Panc1 (cell line): ENCODE results near the gene ATP2B2. TPM values are rescaled to one million over a fixed set of nuclear protein-coding genes. Genes with fewer than 3 reads are reported as not detected.

Source experiments
- ATAC-seq: fragments of 200-7000 bp; cut with Tn5 transposase; 2 replicates; pipeline ENCODE4 v1.9.1; 2020; ENCODE audit warnings: mild to moderate bottlenecking, moderate library complexity
- BruUV-seq: library from RNA; stranded (reverse); fragments of 400-500 nt; replicated peaks from 2 replicates; lab custom pipeline; 2021; lab: Mats Ljungman, UMichigan
- CTCF ChIA-PET: fragments of 300-600 bp; sonication (Branson Sonifier 250); formaldehyde crosslinking; loops from one replicate; lab custom pipeline; 2022; ENCODE audit warnings: antibody characterized with exemption; lab: Charles Lee
- POLR2A ChIA-PET: fragments of 300-600 bp; sonication (Branson Sonifier 250); formaldehyde crosslinking; loops from one replicate; lab custom pipeline; 2022; ENCODE audit warnings: antibody characterized with exemption; lab: Charles Lee
- DNase-seq: peaks from one replicate; pipeline ENCODE4 v3.0.0-alpha.2; 2010; ENCODE audit warnings: low read depth, low spot score
- H3K27ac ChIP-seq: 2 replicates; pipeline ENCODE4 v1.5.1; 2011; ENCODE audit warnings: mild to moderate bottlenecking, low read length, inconsistent platforms
- H3K27me3 ChIP-seq: fragments of 200-500 bp; sonication (Bioruptor generic); 2 replicates; pipeline ENCODE4 v1.6.0; 2014; ENCODE audit warnings: low read length, inconsistent platforms; ENCODE audit not compliant: control insufficient read depth, insufficient read depth
- H3K36me3 ChIP-seq: fragments of 200-500 bp; sonication (Bioruptor generic); 2 replicates; pipeline ENCODE4 v1.5.1; 2014; ENCODE audit warnings: inconsistent platforms, mild to moderate bottlenecking, low read length, moderate library complexity; ENCODE audit not compliant: control insufficient read depth, insufficient read depth
- H3K4me1 ChIP-seq: 2 replicates; pipeline ENCODE4 v1.5.1; 2011; ENCODE audit warnings: inconsistent platforms, mild to moderate bottlenecking, low read length, moderate library complexity; ENCODE audit not compliant: control insufficient read depth, insufficient read depth
- H3K4me3 ChIP-seq, 2 experiments: 2 replicates each; pipeline ENCODE4 v1.5.1; 2011 to 2012; ENCODE audit warnings: low read depth in 2 of 2, low read length in 2 of 2, mild to moderate bottlenecking in 2 of 2, inconsistent platforms in 1 of 2, moderate library complexity in 1 of 2
- H3K9me3 ChIP-seq: fragments of 200-500 bp; sonication (Bioruptor generic); 2 replicates; pipeline ENCODE4 v1.5.1; 2014; ENCODE audit warnings: low read depth, mild to moderate bottlenecking, inconsistent platforms, low read length, moderate library complexity; ENCODE audit not compliant: control insufficient read depth, insufficient read depth
- POLR2AphosphoS5 ChIP-seq: IDR thresholded peaks from 2 replicates; pipeline ENCODE4 v1.6.1; 2012; ENCODE audit warnings: mild to moderate bottlenecking, low read depth, low read length, moderate library complexity
- SIN3A ChIP-seq: IDR thresholded peaks from 2 replicates; pipeline ENCODE4 v1.6.1; 2012; ENCODE audit warnings: low read depth, mild to moderate bottlenecking, low read length, moderate library complexity, borderline replicate concordance; ENCODE audit not compliant: insufficient read depth
- TCF7L2 ChIP-seq: IDR thresholded peaks from 2 replicates; pipeline ENCODE4 v1.6.1; 2011; ENCODE audit warnings: mild to moderate bottlenecking, low read depth, low read length, inconsistent platforms
- in situ Hi-C: cut with HindIII; loops from 2 replicates; pipeline ENCODE4 v1.10.0; 2016; ENCODE audit warnings: low sequenced_read_pairs, low pct_unique_long_range_greater_than_20kb
- intact Hi-C: fragments of 100-400 bp; cut with micrococcal nuclease; formaldehyde crosslinking; loops from one replicate; pipeline ENCODE4 v1.10.0; 2022; ENCODE audit not compliant: unreplicated experiment
- total RNA-seq: library from RNA; stranded (reverse); gene quantifications from one replicate; pipeline ENCODE4 v1.2.1, GENCODE V29; 2021; ENCODE audit not compliant: unreplicated experiment
- TF ChIP-seq, protein P1 (sequence below): fragments of 450-650 bp; IDR thresholded peaks from 2 replicates; pipeline ENCODE4 v1.5.1; 2017; ENCODE audit warnings: mild to moderate bottlenecking
- TF ChIP-seq, protein P2 (sequence below), 2 experiments: IDR thresholded peaks; 2 replicates each; pipeline ENCODE4 v1.6.1; 2011 to 2012; ENCODE audit warnings: low read depth in 2 of 2, control low read depth in 1 of 2, low read length in 1 of 2, mild to moderate bottlenecking in 1 of 2, moderate library complexity in 1 of 2; ENCODE audit not compliant: insufficient read depth in 1 of 2

ATP2B2 gene
- total RNA-seq, 1 experiment from 2014 or later = not detected

DNA sequence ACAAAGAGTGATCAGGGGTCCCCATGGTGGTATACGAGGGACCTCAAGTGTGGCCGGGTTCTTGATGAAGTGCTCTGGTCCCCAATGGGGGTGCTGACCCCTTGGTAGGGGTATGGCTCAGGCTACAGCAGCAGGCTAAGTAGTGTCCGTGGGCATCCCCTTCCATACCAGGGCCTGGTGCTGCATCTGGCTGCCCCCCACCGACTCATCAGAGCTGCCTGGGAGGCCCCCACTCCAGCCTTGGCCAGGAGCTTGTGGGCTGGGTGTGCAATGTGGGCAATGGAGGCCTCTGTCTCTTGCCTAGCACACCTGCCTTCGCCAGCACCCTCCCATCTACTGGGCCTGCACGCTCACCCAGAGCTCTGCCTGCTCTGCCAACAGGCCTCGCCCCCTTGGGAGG is 125.4 kb downstream of the ATP2B2 start:
- H3K4me1 ChIP-seq = no peaks in the 10 kb centered on the region
- no peaks in the 10 kb centered on the region for H3K36me3 ChIP-seq
- H3K27ac ChIP-seq = no peak overlapping the region
- in situ Hi-C loops = no loop called here
- POLR2A ChIA-PET = no interaction called here
- intact Hi-C loops = no loop called here
- H3K4me3 ChIP-seq = no peak overlapping the region
- no peaks in the 10 kb centered on the region for H3K9me3 ChIP-seq
- ATAC-seq (no peak), DNase-seq (no peak)
- no peaks in the 10 kb centered on the region for H3K27me3 ChIP-seq
- no TSS peak for BruUV-seq
- TF ChIP-seq POLR2AphosphoS5 (no peak), TCF7L2 (no peak), SIN3A (no peak)
- TF ChIP-seq, protein P1, sequence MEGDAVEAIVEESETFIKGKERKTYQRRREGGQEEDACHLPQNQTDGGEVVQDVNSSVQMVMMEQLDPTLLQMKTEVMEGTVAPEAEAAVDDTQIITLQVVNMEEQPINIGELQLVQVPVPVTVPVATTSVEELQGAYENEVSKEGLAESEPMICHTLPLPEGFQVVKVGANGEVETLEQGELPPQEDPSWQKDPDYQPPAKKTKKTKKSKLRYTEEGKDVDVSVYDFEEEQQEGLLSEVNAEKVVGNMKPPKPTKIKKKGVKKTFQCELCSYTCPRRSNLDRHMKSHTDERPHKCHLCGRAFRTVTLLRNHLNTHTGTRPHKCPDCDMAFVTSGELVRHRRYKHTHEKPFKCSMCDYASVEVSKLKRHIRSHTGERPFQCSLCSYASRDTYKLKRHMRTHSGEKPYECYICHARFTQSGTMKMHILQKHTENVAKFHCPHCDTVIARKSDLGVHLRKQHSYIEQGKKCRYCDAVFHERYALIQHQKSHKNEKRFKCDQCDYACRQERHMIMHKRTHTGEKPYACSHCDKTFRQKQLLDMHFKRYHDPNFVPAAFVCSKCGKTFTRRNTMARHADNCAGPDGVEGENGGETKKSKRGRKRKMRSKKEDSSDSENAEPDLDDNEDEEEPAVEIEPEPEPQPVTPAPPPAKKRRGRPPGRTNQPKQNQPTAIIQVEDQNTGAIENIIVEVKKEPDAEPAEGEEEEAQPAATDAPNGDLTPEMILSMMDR = no peak
- TF ChIP-seq, protein P2, sequence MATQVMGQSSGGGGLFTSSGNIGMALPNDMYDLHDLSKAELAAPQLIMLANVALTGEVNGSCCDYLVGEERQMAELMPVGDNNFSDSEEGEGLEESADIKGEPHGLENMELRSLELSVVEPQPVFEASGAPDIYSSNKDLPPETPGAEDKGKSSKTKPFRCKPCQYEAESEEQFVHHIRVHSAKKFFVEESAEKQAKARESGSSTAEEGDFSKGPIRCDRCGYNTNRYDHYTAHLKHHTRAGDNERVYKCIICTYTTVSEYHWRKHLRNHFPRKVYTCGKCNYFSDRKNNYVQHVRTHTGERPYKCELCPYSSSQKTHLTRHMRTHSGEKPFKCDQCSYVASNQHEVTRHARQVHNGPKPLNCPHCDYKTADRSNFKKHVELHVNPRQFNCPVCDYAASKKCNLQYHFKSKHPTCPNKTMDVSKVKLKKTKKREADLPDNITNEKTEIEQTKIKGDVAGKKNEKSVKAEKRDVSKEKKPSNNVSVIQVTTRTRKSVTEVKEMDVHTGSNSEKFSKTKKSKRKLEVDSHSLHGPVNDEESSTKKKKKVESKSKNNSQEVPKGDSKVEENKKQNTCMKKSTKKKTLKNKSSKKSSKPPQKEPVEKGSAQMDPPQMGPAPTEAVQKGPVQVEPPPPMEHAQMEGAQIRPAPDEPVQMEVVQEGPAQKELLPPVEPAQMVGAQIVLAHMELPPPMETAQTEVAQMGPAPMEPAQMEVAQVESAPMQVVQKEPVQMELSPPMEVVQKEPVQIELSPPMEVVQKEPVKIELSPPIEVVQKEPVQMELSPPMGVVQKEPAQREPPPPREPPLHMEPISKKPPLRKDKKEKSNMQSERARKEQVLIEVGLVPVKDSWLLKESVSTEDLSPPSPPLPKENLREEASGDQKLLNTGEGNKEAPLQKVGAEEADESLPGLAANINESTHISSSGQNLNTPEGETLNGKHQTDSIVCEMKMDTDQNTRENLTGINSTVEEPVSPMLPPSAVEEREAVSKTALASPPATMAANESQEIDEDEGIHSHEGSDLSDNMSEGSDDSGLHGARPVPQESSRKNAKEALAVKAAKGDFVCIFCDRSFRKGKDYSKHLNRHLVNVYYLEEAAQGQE (IDR thresholded peaks at IDR 0.05; ENCODE audit: insufficient read depth in 1 of 2, low read depth in 2 of 2, low read length in 1 of 2) = no peak
- CTCF ChIA-PET = no interaction called here

- no peaks in the 10 kb centered on the region for H3K4me1 ChIP-seq
- H3K27me3 ChIP-seq = no peaks in the 10 kb centered on the region
- intact Hi-C loops = no loop called here
- H3K27ac ChIP-seq = no peak overlapping the region
- no peak for ATAC-seq
- no peaks in the 10 kb centered on the region for H3K9me3 ChIP-seq
- no peak overlapping the region for H3K4me3 ChIP-seq
- TF ChIP-seq SIN3A = no peak
- TF ChIP-seq TCF7L2 = no peak
- TF ChIP-seq, protein P2 (IDR thresholded peaks at IDR 0.05; ENCODE audit: insufficient read depth in 1 of 2, low read depth in 2 of 2, low read length in 1 of 2) = no peak
- no peak for TF ChIP-seq POLR2AphosphoS5
- TF ChIP-seq, protein P1 = no peak
- no peaks in the 10 kb centered on the region for H3K36me3 ChIP-seq
- ChIA-PET CTCF (interaction anchor here (0.6 kb wide), 1 partner anchor 365 kb away, joined by 3 read pairs; no protein-coding TSS in a partner anchor), POLR2A (no interaction called here)
- in situ Hi-C loops = no loop called here
- no peak for DNase-seq
- BruUV-seq = no TSS peak
These were observed 126.2 kb downstream of the ATP2B2 start for GRCh38 chr3:10379161-10379560.
